Medulla oblongata (tissue), 1 donor: Measurements from ENCODE around the gene CGRRF1.

Source experiments
- DNase-seq: peaks from one replicate; pipeline ENCODE4 v3.0.0-alpha.2; 2015; ENCODE audit errors: extremely low spot score

Gene CGRRF1

GRCh38 chr14:54509546-54510501, at the start of gene CGRRF1:
CGRRF1 (plus strand) TSS chr14:54509906; CDS start chr14:54509960, 54 bp downstream.
- DNase-seq, result peak; percentile 98

DNA sequence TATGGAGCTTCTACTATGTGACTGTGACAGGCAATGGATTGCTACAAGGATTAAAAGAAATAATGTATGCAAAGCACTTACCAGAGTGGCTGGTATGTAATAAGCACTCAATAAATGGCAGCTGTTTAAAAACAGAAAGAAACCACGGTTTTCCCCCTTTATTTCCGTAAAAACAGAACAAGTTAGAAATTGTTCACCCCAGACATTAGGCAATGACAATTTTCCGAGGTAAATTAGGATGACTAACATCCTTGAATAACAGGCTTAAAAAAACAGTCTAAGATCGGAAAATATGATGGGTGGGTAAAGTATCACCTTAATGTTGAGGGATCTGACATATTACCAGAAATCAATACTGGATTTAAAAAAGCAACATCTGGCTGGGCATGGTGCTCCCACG, 47.7 kb upstream of the CGRRF1 start:
- DNase-seq, result no peak

DNA sequence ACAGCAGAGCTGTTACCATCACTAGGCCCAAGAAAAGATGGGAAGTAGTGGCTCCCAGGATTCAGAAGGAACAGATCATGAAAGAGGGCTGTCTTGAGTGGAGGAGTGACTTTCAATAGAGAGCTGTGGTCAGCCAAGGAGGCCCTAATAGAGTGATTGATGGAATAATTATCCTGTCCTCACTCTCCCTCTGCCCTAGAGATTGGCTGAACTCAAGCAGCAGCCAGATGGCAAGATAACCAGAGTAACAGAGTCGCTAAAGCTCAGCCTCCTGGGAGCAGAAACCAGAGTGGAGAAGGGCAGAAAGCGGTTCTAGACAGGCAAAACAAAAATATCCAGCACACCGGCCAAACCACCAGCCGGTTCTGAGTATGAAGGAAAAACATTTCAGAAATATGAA, 44.1 kb upstream of the CGRRF1 start:
- DNase-seq, result no peak

DNA sequence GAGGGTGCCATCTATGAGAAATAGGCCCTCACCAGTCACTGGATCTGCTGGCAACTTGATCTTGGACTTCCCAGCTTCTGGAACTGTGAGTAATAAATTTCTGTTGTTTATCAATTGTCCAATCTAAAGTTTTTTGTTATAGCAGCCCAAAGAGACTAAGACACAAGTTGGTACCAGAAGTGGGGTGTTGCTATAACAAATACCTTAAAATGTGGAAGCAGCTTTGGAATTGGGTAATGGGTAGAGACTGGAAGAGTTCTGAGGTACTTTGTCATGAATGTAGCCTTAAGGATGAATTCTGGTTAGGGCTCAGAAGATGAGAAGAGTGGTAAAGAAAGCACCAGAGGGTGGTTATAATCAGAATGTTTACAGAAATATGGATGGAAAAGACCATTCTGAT, 42.4 kb upstream of the CGRRF1 start:
- no peak for DNase-seq

- DNase-seq, result no peak
Observed at GRCh38 chr14:54470701-54471100, 39.0 kb upstream of the CGRRF1 start.

DNA sequence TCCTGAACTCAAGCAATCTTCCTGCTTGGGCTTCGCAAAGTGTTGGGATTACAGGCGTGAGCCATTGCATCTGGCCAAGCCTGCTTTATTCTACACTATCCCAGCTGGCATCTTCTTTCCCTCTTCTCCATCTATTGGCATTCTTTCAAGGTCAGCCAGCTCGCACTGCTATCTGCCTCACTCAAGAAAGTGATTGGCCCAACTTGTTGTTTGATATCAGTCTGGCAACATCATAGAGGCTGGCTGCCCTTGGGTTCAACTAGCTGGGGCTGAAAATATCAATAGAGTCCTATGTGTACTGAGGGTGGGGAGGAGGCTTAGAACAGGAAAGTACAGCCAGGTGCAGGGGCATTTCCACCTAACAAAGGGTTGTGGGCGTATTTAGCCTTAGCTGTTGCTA, 38.1 kb upstream of the CGRRF1 start:
- no peak for DNase-seq

DNA sequence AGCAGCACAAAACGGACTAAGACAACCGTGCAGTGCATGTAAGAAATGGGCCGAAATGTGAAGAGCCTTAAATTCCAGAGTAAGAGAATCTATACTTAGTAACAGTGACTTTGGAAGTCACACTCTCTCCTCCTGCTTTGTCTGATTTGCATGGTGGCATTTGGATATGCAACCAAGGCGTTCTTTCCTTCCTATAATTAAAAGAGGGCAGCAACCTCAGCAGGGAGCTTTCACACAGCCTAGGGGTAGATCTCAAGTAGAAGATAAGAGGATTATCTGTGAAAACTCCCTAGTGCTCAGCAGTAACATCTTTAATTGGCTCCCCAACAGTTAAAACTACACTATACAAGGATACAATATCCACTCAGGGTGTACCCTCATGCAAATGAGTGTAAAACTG, 37.4 kb upstream of the CGRRF1 start:
- no peak for DNase-seq

GRCh38 chr14:54474232-54474793, 35.4 kb upstream of the CGRRF1 start:
- DNase-seq, result no peak

DNA sequence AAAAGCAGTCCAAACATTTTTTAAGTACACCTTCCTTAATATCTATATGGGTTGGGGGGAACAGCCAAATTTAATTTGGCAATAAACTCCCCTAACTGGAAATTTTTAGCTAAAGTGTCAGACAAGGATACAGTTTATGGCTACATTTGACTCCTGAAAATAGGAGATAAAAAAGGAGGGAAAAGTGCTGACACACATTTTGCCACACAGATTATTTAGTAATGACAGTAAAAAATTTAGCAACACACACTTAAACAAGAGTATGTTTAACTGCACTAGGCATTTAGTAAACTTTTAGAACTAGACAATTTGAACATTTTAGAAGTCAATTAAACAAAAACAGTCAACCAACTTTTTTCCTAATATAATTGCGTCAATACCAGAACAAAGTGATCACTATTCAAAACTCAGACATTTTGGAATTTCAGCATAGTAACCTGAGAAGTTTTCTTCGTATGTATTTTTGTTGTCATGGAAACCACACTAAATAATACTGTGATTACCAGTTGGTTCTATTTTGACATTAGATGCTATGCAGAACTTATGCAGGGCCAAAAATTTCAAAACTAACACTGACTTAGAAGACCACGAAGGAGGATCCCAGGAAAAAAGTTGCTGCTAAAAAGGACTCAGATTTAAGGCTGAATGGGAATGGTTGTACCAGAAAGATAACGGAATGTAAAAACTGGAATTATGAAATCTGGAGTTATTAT, 34.4 kb upstream of the CGRRF1 start:
- no peak for DNase-seq

DNA sequence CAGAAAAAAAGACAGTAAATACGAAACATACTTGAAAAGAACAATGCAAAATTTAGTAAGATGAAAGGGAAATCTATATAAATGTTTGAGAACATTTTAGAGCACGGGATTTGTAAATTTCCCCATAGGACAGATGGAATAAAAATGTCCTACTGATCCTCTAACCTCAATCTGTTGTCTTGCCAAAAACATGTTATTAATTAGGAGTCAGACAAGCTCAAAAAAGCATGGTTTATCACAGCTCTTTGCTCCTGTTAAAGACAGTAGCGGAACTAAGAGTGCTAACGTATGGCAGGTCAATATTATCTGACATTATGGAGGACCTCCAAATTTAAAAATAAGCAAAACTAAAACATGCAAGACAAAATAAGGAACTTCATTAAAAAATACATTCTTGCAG, 33.8 kb upstream of the CGRRF1 start:
- no peak for DNase-seq

- DNase-seq, result no peak
Observed at GRCh38 chr14:54478636-54479215, 31.0 kb upstream of the CGRRF1 start.

DNA sequence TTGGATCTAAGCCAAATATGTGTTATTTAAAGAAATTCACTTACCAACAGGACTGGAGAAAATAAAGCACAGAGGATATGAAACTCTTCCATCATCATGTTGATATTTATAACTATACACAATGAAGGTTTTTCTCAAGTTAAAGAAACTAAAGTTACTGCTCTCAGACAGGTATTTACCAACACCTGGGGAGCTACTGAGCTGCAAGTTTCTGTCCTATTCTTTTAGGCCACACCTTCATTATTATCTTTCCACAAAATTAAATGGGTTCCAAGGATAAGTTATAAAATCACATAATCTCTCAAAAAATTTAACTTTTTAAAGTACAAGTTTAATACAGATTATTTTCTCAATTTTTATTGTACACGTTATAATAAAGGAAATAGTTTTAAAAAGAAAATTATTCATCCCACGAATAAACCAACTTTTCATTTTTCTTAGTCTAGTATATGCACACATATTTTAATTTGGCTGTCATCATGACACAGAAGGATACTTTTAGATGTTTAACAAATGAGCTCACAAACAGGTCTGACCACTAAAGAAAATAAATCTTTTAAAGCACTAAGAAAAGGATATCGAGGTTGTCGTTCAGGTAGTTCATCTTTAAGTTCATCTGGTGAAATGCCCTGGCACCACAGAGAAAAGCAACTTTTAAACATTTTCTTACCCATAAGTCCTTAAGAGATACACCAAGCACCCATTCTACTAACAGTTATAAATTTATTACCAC, 28.7 kb upstream of the CGRRF1 start:
- no peak for DNase-seq

DNA sequence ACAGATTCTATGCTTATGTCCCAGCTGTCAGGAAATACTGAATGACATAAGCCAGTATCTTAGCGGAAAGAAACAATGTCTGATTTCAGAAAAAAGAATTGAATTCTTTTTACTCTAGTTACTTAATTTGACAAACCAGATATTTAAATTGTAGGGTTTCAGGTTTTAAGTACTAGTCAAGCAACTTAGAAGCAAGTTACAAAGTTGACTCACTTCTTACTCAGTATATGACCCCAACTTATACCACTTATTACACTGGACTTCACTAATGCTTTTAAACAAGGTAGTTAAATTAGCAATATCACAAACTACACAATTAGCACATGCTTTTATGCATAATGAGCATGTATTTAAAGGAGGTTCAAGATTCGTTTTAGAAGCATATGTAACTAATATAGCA, 28.0 kb upstream of the CGRRF1 start:
- no peak for DNase-seq

DNA sequence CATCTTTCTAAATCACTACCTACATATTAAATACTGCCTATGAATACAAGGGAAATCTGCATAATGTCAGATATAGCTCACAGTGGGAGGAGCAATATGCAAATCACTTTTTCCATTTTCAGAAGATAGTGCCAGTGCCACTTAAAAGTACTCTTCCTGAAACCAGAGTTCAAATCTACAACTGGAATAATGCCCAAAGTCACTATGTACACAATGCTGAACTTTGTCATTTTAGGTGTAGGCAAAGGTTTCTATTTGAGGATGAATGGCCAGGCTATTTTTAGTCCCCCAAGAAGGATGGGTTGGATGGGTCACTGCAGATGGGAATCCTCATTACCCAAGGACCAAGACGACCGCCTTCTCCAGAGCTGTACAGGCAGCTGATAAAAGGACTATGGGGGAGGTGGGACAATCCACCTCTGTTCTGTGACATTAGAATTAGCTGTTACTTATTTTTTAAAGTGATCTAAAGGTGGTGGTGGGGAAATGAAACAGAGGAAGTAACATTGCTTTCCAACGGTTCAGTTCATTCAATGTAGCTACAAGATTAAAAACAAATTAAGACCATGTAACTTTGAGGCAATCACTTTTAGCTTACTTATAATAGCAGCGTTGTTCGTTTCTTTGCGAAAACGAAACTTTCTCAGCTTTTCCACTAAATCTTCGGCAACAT, 26.5 kb upstream of the CGRRF1 start:
- DNase-seq, result no peak

DNA sequence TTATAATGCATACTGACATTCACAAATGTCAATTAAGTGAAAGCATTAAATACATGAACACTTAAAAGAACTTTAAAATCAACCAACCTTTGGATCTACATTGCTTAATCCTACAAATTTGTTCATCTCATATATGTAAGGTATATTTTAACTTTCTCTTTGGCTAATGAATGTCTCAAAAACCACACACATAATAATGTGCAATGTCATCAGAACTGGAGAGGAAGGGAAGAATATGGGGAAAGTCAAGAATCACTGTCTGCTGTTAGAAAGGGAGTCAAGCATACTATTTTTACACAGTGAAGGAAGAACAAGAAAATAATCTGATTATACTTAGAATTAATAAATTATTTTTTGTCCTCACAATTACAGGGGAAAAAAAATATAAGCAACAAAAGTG, 25.9 kb upstream of the CGRRF1 start:
- no peak for DNase-seq

GRCh38 chr14:54486685-54487084, 23.0 kb upstream of the CGRRF1 start:
- no peak for DNase-seq

DNA sequence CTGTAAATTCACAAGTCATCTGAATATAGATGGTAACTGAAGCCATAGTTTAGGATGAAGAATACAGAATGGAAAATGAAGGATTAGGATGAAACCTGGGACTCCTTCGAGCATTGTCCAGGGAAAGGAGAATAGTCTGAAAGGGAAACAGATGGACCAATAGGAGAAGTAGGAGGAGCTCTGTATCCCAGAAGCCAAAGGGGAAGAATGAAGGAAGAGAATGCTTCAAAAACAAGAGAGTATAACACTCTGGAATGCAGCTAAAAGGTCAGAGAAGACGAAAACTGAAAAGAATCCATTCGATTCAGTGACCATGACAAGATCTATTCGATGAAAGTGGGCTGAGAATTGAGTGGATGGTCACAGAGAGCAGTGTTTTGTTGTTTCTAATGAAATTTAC, 21.9 kb upstream of the CGRRF1 start:
- peak; percentile 35 for DNase-seq

DNA sequence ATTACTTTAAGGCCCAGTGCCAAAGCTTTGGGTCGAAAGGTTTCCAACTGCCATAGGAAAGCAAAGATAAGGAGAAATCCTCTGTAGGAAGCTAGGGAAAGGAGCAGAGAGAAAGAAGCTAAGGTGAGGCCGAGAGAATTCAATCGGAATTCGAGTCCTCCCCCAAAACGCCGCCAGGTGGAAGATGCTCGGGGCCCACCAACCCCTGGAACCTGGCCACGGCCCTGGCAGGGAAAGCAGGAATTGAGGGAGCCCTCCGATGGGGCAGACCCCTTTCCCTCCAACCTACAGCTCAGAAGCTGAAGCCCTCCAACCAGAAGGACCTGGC, 21.4 kb upstream of the CGRRF1 start:
- DNase-seq, result peak; percentile 21

DNA sequence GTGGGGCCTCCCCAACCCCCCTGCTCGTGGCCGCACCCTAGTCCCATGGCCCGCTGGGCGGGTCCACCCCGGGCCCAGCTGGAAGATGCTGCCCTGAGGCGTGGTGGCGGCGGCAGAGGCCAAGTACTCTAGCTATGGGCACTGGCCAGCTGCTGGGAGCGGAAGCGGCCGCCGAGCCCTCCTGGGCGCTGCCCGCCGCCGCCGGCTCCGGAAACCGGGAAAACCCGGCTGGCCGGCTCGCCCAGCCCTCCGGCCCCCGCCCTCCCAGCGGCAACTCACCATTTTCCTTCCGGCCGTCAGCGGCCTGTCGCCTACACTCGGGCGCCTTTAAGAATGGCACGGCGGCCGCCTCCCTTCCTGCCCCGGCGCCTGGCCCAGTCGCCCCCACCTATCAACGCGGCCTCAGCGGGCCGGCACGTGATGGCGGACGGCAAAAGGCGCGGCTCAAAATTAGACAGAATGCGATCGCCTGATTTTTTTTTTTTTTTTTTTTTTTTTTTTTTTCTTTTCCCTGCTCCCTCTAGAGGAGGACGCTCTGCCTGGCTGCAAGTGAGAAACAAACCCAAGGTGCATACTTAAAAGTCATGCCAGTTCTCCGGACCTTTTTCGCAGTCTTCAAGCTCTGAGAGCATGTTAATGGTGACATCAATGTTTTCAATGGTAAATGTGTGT, 20.9 kb upstream of the CGRRF1 start, which contains the start of gene GMFB:
TSS of gene GMFB (minus strand) at position 335 of the 672 bp plus-strand sequence. CDS start at position 282, 53 bp downstream.
- DNase-seq, result peak; percentile 89

GRCh38 chr14:54489318-54489683, 20.4 kb upstream of the CGRRF1 start:
- DNase-seq, result no peak
